SK-N-SH treated with all-trans-retinoic acid at 6 μM for 48 hours (cell line): ENCODE results near the gene ARMH1.

Experiments
- BACH2 ChIP-seq: fragments of 250-450 bp; sonication (Bioruptor Pico); IDR thresholded peaks from 2 replicates; pipeline ENCODE4 v1.9.0; 2021; ENCODE audit warnings: mild to moderate bottlenecking, borderline replicate concordance
- OSR1 ChIP-seq: fragments of 250-450 bp; sonication (Bioruptor Pico); IDR thresholded peaks from 2 replicates; pipeline ENCODE4 v1.8.0; 2022; ENCODE audit warnings: moderate library complexity, mild to moderate bottlenecking, inconsistent platforms
- PATZ1 ChIP-seq: fragments of 250-450 bp; sonication (Bioruptor Pico); IDR thresholded peaks from 2 replicates; pipeline ENCODE4 v1.8.0; 2020; ENCODE audit warnings: mild to moderate bottlenecking, moderate library complexity, borderline replicate concordance
- ZC3H10 ChIP-seq: fragments of 250-450 bp; sonication (Bioruptor Pico); IDR thresholded peaks from 2 replicates; pipeline ENCODE4 v1.5.1; 2021; ENCODE audit warnings: mild to moderate bottlenecking, moderate library complexity
- ZNF565 ChIP-seq: fragments of 450-650 bp; formaldehyde crosslinking; conservative IDR thresholded peaks from 2 replicates; pipeline ENCODE4 v1.5.0; 2020; ENCODE audit warnings: low read depth, mild to moderate bottlenecking, moderate library complexity
- TF ChIP-seq, protein P1 (sequence below): fragments of 250-450 bp; sonication (Bioruptor Pico); IDR thresholded peaks from 2 replicates; pipeline ENCODE4 v1.5.0; 2020; ENCODE audit warnings: mild to moderate bottlenecking, moderate library complexity

DNA sequence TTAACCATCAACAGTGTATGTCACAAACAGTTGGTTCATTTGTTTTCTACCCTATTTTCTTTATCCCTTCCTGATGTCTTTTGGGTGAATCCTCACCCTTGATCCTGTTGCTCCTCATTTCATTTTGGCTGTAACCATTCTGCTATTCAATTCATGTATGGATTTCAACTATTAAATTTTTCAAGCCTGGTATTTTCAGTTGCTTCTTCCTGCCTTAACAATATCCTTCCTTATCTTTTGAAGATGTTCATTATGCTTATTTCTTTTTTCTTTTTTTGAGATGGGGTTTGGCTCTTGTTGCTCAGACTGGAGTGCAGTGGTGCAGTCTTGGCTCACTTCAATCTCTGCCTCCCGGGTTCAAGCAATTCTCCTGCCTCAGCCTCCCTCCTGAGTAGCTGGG, 59.3 kb downstream of the ARMH1 start:
- TF ChIP-seq PATZ1 (CRISPR knock-in tag) (no peak), OSR1 (CRISPR knock-in tag) (no peak), BACH2 (CRISPR knock-in tag) (no peak), ZNF565 (no peak), ZC3H10 (no peak)
- TF ChIP-seq, protein P1, sequence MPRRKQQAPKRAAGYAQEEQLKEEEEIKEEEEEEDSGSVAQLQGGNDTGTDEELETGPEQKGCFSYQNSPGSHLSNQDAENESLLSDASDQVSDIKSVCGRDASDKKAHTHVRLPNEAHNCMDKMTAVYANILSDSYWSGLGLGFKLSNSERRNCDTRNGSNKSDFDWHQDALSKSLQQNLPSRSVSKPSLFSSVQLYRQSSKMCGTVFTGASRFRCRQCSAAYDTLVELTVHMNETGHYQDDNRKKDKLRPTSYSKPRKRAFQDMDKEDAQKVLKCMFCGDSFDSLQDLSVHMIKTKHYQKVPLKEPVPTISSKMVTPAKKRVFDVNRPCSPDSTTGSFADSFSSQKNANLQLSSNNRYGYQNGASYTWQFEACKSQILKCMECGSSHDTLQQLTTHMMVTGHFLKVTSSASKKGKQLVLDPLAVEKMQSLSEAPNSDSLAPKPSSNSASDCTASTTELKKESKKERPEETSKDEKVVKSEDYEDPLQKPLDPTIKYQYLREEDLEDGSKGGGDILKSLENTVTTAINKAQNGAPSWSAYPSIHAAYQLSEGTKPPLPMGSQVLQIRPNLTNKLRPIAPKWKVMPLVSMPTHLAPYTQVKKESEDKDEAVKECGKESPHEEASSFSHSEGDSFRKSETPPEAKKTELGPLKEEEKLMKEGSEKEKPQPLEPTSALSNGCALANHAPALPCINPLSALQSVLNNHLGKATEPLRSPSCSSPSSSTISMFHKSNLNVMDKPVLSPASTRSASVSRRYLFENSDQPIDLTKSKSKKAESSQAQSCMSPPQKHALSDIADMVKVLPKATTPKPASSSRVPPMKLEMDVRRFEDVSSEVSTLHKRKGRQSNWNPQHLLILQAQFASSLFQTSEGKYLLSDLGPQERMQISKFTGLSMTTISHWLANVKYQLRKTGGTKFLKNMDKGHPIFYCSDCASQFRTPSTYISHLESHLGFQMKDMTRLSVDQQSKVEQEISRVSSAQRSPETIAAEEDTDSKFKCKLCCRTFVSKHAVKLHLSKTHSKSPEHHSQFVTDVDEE, result no peak
